Measurements from ENCODE around the gene B4GALNT3.

B4GALNT3 gene

DNA sequence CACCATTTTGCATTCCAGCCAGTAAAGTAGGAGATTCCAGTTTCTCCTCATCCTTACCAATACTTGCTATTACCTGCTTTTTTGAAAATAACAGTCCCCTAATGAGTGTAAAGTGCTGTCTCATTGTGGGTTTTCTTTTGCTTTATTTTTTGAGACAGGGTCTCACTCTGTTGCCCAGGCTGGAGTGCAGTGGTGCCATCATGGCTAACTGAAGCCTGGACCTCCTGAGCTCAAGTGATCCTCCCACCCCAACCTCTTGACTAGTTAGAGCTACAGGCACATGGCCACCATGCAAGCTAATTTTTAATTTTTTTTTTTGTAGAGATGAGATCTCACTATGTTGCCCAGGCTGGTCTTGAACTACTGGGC is 142.9 kb downstream of the B4GALNT3 start:
- no peak for DNase-seq

DNA sequence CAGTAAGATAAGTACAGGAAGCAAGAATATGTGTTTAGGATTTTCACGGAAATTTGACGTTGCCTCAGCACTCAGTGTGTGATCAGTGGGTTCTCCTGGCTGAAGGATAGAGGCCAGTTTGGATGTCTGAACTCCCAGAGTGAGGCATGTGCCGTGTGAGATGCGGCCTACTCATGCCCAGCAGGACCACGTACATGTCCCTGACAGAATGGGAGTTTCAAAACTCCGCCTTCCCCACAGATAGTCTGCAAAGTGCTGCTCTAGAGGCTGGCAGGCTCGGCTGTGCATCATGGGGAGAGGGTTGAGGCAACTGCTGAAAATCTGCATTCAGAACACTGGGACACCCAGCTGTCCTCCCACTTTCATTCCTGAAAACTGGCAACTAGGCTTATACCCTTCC is 145.2 kb downstream of the B4GALNT3 start:
- DNase-seq = no peak

DNA sequence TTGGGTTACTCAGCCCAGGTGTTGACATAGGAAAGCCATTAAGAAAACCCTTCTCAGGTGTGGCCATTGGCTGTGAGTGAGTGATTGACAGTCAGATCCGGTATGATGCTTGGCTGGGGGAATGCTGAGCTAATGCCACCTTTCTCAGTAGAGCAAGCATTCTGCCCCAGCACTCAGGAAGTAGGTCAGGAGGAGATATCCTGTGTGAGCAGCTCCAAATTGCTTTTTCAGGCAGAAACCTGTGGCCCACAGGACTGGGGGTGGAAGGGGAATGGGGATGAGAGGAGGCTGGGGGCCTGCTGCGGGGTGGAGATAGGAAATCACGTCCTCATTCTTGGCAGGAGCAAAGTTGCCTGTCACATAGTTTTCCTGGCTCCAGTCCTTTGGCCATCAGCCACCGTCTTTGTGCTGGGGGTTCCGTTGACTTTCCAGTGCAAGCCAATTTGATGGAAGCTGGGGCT is 147.8 kb downstream of the B4GALNT3 start:
- no peak for DNase-seq

DNA sequence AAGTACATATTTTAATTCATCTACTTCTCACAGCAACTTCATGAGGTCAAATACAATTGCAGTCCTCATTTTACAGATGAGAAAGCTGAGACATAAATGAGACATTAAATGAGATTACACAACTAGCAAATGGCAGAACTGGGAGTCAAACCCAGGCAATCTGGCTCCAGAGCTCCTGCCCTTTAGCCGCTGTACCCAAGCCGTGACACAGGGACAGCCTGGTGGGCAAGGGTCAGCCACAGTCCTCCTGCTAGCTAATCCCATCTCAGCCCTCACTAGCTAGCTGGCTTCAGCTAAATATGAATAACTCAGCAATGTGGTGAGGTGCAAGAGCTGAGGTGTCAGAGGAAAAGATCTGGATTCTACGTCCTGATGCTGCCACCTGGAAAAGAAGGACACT is 148.7 kb downstream of the B4GALNT3 start:
- DNase-seq = no peak

DNA sequence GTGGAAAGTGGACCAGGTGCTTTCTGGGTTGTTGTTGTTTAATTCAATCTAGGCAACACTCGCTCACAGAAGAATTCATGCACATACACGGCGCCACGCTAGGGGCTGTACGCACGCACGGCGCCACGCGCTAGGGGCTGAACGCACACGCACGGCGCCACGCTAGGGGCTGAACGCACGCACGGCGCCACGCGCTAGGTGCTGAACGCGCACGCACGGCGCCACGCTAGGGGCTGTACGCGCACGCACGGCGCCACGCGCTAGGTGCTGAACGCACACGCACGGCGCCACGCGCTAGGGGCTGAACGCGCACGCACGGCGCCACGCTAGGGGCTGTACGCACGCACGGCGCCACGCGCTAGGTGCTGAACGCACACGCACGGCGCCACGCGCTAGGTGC is 149.2 kb downstream of the B4GALNT3 start:
- no peak for DNase-seq

DNA sequence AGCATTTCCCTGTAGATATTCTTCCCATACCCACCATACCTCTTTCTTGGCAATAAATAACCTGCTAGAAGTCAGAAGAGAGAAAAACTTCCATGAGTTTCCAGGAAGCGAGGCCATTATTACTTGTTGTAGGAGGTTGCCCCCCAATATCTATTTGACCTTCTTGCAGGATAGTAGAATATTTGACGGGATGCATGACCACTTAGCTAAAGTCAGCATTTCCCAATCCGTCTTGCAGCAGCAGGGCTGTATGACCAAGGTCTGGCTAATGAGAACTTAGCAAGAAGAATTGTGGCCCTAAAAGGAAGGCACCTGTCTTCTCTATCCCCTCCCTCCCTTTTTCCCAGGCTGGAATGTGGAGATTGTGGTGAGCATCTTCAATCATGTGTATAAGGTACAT is 152.0 kb downstream of the B4GALNT3 start:
- no peak for DNase-seq

DNA sequence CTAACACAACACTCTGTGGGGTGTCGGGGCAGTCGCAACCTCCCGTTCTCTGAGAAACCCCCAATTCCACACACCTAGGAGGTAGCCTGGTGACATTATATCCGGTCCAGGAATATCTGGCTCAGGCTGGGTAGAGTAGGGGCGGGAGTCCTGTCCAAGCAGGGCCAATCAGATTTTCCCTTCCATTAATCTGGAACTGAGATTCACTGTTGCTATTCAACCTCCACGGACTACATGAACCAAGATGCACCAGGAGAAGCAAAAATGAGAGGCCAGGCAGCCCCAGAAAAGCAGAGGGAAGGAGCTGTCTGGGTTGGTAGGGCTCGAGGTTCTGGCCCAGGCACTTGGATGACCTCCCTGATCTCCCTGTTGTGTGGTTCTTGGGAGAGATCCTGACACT is 152.6 kb downstream of the B4GALNT3 start:
- no peak for DNase-seq

DNA sequence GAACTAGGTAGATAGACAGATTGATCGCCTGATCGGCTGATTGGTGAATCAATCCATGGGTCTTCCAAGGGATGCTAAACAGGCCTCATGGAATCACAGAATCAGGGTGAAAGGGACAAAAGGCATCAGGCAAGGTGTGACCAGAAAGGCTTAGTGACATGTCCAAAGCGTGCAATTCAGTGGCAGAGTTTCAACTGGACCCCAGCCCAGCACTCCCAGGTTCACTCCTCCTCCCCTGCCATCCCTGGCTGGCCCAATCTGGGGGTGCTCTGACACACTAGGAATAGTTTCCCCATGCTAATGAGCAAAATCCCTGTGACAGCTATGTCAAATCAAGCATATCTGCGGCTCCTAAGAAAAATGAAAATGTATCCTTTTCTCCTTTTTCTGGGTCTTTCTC is 153.1 kb downstream of the B4GALNT3 start:
- DNase-seq = no peak

Data from SW 1271 (cell line).